ENCODE data around the gene NDUFB8. TPM values are rescaled to one million over a fixed set of nuclear protein-coding genes. Genes with fewer than 3 reads are reported as not detected.

Gene NDUFB8
- total RNA-seq, 4 donors from 2014 or later = 70.3 to 265 (median 137) TPM

DNA sequence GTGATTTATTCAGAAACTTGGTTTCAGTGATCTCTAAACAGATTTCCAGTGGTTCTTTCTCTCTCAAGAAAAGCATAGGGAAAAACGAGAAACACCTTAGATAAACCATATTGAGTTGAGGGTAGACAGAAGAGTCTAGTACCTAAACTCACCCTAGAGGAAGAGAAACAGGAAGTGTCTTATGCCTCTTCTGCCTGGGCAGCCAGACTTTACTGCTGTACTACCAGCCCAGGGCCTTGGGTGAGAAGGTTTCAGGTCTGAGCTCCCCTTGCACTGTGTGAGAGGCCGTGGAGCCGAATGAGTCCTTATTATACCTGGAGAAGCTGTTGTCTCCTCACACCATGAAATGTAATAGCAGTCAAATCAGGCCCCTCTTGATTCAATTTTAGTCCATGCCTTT, 24.3 kb upstream of the NDUFB8 start:
- Histone ChIP-seq H3K27ac (no peak overlapping the region), H3K4me1 (peaks cover 0 to 17% (median 4%) of the 10 kb centered on the region in 4 donors), H3K36me3 (peaks cover 0 to 16% (median 3%) of the 10 kb centered on the region in 4 donors), H3K4me3 (no peak overlapping the region), H3K27me3 (no peaks in the 10 kb centered on the region), H3K9me3 (no peaks in the 10 kb centered on the region)
- TF ChIP-seq EP300 (IDR thresholded peaks at IDR 0.05; ENCODE audit: low read depth) (no peak), POLR2A (IDR thresholded peaks at IDR 0.05) (no peak), POLR2AphosphoS5 (IDR thresholded peaks at IDR 0.05) (no peak)
- TF ChIP-seq, protein P1, sequence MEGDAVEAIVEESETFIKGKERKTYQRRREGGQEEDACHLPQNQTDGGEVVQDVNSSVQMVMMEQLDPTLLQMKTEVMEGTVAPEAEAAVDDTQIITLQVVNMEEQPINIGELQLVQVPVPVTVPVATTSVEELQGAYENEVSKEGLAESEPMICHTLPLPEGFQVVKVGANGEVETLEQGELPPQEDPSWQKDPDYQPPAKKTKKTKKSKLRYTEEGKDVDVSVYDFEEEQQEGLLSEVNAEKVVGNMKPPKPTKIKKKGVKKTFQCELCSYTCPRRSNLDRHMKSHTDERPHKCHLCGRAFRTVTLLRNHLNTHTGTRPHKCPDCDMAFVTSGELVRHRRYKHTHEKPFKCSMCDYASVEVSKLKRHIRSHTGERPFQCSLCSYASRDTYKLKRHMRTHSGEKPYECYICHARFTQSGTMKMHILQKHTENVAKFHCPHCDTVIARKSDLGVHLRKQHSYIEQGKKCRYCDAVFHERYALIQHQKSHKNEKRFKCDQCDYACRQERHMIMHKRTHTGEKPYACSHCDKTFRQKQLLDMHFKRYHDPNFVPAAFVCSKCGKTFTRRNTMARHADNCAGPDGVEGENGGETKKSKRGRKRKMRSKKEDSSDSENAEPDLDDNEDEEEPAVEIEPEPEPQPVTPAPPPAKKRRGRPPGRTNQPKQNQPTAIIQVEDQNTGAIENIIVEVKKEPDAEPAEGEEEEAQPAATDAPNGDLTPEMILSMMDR (IDR thresholded peaks at IDR 0.05) = no peak
- in situ Hi-C loops (cut with MboI; ENCODE audit: low pct_ligation_motif_present in 1 of 4, low pct_unique_long_range_greater_than_20kb in 1 of 4, low sequenced_read_pairs in 3 of 4) = loop anchor here in 1 of 4 donors (25.0 kb wide), 1 partner anchor 308 kb away; no protein-coding TSS in a partner anchor
- no peak for DNase-seq
- WGBS, 2 donors (ENCODE audit: low coverage in 1 of 2) = 82 to 89% methylated on average over 1 to 3 of the region's 3 CpGs
- intact Hi-C loops (cut with DNase I; ENCODE audit: low total_unique reads) = no loop called here

DNA sequence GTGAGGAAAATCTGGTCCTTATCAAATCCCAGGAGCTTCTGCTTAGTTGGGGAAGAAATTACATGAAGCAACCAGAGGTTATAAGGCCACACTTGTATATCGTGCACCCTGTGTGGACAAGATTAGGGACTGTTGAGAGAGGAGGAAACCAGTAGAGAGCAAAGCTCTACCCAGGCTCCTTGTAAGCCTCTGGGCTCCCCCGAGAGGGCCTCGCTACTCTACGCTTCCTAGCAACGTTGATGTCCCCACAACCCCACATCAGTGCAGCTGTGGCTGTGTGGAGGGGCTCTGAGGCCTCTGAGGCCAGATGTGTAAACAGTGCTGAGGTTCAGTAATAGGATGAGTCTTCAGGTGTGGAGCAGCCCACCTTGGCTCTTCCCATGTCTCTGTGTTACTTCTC, 22.1 kb upstream of the NDUFB8 start:
- no peaks in the 10 kb centered on the region for H3K27me3 ChIP-seq
- in situ Hi-C loops (cut with MboI; ENCODE audit: low pct_ligation_motif_present in 1 of 4, low pct_unique_long_range_greater_than_20kb in 1 of 4, low sequenced_read_pairs in 3 of 4) (loop anchor here in 1 of 4 donors (25.0 kb wide), 1 partner anchor 311 kb away; no protein-coding TSS in a partner anchor), intact Hi-C loops (cut with DNase I; ENCODE audit: low total_unique reads) (no loop called here)
- H3K27ac ChIP-seq = no peak overlapping the region
- H3K36me3 ChIP-seq = peaks cover 0 to 31% (median 13%) of the 10 kb centered on the region in 4 donors
- no peaks in the 10 kb centered on the region for H3K9me3 ChIP-seq
- no peak for DNase-seq
- H3K4me3 ChIP-seq = no peak overlapping the region
- 81% methylated on average over 5 of the region's 5 CpGs; no CpG with 5 or more reads in 1 of the 2 donors for WGBS, 2 donors (ENCODE audit: low coverage in 1 of 2)
- TF ChIP-seq, protein P1 (IDR thresholded peaks at IDR 0.05) = no peak
- TF ChIP-seq POLR2A (IDR thresholded peaks at IDR 0.05) (no peak), POLR2AphosphoS5 (IDR thresholded peaks at IDR 0.05) (no peak), EP300 (IDR thresholded peaks at IDR 0.05; ENCODE audit: low read depth) (no peak)
- H3K4me1 ChIP-seq = peaks cover 0 to 17% (median 4%) of the 10 kb centered on the region in 4 donors

DNA sequence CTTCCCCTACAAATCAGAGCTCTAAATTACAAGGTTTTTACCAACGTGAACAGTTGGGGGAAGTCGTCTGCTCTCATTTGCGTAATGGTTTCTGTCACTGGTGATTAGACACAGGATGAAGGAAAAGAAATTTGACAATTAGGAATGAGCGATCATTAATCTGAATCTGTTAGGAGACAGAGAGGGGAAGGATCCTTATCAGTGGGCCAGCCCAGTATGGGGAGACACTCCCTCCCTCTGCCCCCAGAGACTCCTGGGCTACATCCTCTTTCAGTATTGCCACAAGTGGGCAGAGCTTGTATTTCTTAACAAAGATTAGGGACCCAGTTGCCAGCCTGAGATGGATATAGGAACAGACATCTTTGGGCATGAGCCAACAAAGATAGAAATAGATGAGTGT, 21.5 kb upstream of the NDUFB8 start:
- Histone ChIP-seq H3K4me3 (no peak overlapping the region), H3K9me3 (no peaks in the 10 kb centered on the region), H3K36me3 (peaks cover 0 to 31% (median 15%) of the 10 kb centered on the region in 4 donors), H3K27me3 (no peaks in the 10 kb centered on the region), H3K27ac (no peak overlapping the region), H3K4me1 (peaks cover 0 to 17% (median 4%) of the 10 kb centered on the region in 4 donors)
- in situ Hi-C loops (cut with MboI; ENCODE audit: low pct_ligation_motif_present in 1 of 4, low pct_unique_long_range_greater_than_20kb in 1 of 4, low sequenced_read_pairs in 3 of 4) = loop anchor here in 1 of 4 donors (25.0 kb wide), 1 partner anchor 311 kb away; no protein-coding TSS in a partner anchor
- no peak for TF ChIP-seq POLR2AphosphoS5 (IDR thresholded peaks at IDR 0.05)
- TF ChIP-seq POLR2A (IDR thresholded peaks at IDR 0.05) = no peak
- no peak for TF ChIP-seq EP300 (IDR thresholded peaks at IDR 0.05; ENCODE audit: low read depth)
- TF ChIP-seq, protein P1 (IDR thresholded peaks at IDR 0.05) = no peak
- DNase-seq = no peak
- intact Hi-C loops (cut with DNase I; ENCODE audit: low total_unique reads) = no loop called here
- 51 to 82% methylated on average over 3 to 4 of the region's 4 CpGs for WGBS, 2 donors (ENCODE audit: low coverage in 1 of 2)

DNA sequence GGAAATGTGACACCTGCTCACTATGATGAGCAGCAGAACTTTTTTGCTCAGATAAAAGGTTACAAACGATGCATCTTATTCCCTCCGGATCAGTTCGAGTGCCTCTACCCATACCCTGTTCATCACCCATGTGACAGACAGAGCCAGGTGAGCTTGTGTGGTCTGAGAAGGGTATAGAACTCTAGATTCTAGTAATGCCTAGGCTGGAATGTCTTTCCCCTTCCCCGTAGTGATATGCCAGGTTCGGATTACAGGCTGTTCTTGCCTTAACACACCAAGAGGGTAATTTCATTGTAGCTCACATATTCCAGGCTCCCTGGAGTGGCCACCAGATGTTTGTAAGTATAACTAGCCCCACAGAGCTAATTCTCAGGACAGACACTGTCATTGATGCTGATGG, 15.3 kb upstream of the NDUFB8 start:
- no peak for DNase-seq
- Histone ChIP-seq H3K4me1 (no peaks in the 10 kb centered on the region), H3K9me3 (no peaks in the 10 kb centered on the region), H3K4me3 (no peak overlapping the region), H3K36me3 (peaks cover 0 to 73% (median 27%) of the 10 kb centered on the region in 4 donors), H3K27me3 (no peaks in the 10 kb centered on the region), H3K27ac (no peak overlapping the region)
- TF ChIP-seq, protein P1 (IDR thresholded peaks at IDR 0.05) = no peak
- TF ChIP-seq POLR2A (IDR thresholded peaks at IDR 0.05) (no peak), POLR2AphosphoS5 (IDR thresholded peaks at IDR 0.05) (no peak), EP300 (IDR thresholded peaks at IDR 0.05; ENCODE audit: low read depth) (no peak)
- 92 to 95% methylated on average over 4 to 5 of the region's 5 CpGs for WGBS, 2 donors (ENCODE audit: low coverage in 1 of 2)
- in situ Hi-C loops (cut with MboI; ENCODE audit: low pct_ligation_motif_present in 1 of 4, low pct_unique_long_range_greater_than_20kb in 1 of 4, low sequenced_read_pairs in 3 of 4) (no loop called here), intact Hi-C loops (cut with DNase I; ENCODE audit: low total_unique reads) (no loop called here)

Data from transverse colon (tissue), 4 donors.